Stimulated activated CD4-positive, alpha-beta T cell treated with anti-CD3 and anti-CD28 coated beads, Interleukin-12 subunit alpha, Interleukin-12 subunit beta, amount 100 ng/mL, for 4 hours (primary cell): ENCODE results near the gene PHF14.

Source experiments
- DNase-seq: peaks from one replicate; pipeline ENCODE4 v3.0.0-alpha.2; 2020

The PHF14 gene

DNA sequence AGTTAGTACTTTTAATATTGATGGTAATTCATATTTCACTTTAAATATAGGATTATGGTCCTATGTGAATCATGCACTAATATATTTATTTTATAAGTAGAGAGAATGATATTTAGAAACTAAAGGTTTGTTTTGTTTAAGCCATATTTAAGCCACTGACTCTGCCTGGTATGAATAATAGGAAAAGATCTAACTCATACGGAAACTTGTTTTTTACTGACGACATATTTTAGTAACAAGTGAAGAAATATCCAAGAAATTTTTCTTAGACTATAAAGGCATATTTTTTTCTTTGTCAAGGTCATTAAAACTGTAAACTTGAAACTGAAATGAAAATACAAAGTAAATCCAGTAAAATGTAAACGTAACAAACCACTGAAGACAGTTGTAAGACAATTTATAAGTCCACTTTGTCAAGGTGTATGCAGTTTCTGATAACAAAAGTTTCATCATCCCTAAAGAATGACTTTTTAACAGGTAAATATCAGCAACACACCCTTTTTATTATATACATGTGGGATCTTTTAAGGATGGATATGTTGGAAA, 147.1 kb downstream of the PHF14 start:
- no peak for DNase-seq

DNA sequence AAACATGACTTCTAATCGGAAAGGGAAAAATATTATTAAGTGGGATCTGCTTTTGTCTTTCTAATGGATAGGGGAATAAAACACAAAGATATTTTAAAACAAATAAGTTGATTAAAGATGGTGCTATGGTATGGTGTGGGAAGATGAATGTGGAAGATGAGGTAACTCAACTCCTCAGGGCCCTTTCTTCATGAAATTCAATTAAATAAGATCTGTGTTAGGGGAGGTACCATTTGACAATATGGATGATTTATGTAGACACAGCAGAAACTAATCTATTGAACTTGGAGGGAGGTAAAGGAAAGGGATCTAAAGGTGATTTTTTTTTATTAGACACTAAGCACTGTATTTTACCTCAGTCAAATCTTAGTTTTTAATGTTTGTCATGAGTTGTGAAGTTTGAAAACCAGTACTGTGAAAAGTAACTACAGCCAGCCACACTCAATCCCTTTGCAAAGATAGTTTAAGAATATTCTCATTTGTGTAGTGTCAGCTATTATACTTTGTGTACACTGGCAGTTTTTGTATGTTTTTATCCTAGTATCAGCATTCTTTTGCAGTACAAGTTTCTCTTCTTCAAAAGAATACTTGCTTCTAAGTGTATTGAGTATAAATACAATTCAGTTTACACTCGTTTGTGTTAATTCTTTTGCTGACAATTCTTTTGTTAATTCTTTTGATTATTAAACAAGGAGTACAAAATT, 151.3 kb downstream of the PHF14 start:
- no peak for DNase-seq

DNA sequence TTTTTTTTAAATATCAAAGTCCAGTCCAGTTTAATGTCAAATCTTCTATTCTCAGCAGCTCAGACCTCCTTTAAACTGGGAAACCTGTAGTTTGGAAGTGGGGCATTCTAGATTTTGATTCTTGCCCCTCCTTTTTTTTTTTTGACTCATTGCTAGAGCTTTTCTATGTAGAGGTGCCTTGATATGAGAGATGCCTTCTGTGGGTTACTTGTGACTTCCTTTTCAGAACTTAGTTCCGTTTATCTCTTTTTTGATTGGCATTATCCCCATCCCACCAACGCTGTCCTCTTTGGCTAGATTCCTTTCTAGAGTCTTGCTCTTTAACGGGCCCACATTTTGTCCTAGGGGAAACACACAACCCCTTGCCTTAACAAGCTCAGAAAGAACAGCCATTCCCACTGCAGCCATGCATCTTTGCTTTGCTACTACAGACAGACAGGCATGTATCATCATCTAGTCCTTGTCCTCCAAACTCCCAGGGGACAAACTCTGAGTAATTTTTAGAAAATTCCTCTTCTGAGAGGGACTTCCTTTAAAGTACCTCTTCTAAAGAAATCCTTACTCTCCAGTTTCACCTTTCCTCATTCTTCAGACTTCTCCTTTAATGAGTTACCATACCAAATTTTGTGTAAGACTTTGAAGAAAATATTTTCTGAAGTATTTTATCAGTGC, 153.6 kb downstream of the PHF14 start:
- DNase-seq, result no peak

DNA sequence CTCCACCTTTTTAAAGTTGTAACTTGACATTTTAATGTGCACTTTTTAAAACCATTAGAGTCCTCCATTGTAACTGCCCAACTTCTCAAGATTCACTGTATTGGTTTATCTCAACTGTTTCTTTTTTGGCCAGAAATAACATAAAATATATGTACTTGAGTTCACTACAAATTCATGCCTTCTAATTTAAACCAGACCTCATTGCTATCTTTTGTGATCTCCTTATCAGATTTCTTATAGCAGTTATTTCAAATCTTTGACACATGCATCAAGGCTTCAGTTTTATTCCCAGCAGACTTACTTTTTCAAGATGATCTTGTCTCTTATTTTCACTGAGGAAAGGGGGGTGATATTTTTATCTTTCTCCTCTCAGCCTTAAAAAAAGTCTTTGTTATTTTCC, 154.3 kb downstream of the PHF14 start:
- DNase-seq, result no peak

DNA sequence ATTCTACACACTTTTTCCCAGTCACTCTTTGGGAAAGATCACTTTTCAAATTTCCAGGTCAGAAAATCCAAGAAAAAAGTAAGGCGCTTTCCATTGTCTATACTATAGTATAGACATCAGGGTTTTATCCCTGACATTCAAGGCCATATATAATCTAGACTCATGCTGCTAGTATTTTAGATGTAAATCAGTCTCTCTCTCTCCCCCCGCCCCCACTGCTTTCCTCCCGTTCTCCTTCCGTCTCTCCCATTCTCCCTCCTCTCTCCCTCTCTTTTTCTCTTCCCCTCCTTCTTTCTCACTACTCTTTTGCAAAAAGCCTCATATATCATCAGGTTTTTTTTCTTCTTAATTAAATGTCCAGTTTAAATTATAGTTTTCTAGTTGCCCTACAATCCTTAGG, 154.8 kb downstream of the PHF14 start:
- no peak for DNase-seq

DNA sequence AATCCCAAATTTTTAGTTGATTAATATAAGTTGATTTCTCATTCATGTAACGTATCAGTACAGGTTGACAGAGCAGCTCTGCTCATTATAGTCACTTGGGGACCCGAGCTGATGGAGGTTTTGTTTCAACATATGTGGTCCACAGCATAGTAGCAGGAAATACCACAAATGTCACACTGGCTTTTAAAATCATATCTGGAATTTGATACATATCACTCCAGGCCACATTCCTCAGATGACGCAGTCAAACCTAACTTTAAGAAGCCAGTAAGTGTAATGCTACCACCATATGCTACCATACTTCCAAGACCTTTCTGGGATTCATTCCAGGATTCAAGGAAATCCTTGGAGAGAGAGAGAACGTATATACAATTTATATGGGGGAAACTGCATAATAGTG, 156.3 kb downstream of the PHF14 start:
- DNase-seq, result no peak

DNA sequence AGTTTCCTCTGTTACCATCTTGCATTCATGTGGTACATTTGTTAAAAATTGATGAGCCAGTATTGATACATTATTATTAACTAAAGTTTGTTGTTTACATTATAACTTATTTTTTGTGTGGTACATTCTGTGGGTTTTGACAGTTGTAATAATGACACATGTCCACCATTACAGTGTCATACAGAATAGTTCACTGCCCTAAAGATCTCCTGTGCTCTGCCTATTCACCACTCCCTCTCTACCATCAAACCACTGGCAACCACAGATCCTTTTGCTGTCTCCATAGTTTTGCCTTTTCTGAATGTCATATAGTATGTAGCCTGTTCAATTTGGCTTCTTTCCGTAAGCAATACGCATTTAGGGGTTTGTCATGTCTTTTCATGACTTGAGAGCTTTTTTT, 156.9 kb downstream of the PHF14 start:
- no peak for DNase-seq

DNA sequence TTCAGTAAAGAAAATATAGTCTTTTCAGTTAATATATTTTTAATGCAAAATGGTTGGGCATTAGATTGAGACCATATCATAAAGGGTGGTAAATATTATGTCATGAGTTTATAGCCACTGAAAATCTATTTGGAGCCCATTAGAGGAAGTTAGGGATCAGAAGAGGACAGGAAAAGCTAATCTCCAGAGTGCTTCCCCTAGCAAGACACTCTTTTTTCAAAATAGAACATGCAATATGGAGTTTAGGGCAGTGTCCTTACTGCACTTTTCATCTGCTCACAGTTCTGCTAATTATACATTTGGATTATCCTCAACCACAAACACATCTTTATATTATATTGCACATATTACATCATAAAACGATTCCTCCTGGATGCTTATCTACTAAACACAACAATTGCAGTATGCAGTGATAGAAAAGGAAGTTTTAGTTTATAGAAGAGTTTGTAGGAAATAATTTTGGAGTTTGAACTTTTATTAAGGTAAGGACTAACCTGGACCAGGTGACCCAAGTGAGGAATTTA, 159.8 kb downstream of the PHF14 start:
- DNase-seq, result no peak

DNA sequence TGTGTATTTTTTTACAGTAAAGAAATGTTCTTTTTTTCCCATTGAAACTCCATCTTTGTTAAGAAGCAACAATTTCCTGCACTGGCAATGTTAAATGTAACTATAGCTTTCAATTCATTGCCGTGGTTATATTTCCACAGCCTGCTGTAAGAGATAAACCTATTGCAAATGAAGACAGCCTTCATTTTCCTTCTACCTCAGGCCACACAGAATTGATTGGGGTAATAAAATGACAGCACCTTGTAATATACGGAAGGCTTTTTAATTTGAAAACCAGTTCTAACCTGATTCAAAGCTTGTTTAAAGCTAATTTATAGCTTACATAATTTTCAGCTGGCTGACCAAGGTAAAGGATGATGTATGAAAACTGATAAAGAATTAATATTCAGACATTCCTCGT, 161.9 kb downstream of the PHF14 start:
- DNase-seq, result no peak

DNA sequence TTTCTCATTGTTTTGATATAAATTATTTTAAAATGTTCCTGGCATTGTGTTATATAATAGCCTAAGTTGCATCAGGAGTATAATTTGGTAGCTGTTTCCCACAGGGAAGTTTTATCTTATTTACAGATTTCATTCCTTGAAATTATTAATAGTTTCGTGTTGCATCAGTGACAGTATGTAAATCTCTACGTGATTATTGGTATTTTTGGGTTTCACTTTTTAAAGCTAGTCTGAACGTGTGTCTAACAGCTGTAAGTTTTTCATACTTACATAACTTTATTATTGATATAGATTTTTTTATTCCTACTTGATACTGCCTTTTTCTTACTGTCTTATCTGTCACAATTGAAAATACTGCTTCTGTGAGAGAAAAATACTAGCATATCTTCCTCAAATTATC, 167.9 kb downstream of the PHF14 start:
- no peak for DNase-seq

DNA sequence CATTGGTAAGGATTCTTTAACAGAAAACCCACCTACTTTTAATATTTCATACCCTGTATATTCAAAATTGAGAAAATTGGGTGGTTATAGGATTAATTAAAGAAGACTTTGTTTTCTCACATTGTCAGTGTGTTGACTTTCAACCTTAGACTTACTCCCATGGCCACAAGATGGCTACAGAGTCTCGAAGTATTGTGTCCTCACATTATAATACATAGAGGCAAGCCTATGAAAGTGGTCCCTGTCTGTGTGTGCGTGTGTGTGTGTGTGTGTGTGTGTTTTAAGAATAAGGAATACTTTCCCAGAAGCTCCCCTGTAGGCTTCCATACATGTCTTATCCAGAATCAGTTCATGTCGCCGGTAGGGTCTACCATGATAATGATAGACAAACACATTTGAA, 180.0 kb downstream of the PHF14 start:
- DNase-seq, result no peak

DNA sequence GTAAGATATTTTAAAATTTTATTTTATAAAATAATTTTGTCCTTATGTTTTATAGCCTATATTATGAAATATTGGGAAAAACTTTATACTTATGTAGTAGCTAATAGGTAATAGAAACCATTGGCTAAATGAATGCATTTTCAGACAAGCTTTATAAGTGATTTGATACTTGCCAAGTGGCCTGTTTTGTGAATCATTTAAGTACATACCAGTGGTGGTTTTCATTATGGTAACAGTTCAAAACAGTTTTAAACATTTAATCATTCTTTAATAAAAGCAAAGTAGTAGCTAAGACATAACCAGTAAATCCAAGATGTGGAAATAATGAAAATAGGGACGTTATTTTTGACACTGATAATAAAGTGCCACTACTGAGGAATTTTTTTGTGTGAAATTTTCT, 182.2 kb downstream of the PHF14 start:
- no peak for DNase-seq

DNA sequence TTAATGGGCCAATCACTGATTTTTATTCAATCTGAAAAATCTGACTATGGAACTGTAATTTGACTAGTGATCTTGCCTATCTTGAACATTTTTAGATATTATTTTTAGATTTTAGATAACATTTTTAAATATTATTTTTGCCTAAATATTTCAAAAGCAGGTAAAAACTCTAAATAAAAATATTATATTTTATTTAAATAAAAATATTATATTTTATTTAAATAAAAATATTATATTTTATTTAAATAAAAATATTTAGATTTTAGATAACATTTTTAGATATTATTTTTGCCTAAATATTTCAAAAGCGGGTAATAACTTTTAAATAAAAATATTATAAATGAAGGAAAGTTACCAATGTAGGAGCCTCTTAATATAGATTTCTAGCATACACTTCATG, 187.8 kb downstream of the PHF14 start:
- DNase-seq, result no peak

DNA sequence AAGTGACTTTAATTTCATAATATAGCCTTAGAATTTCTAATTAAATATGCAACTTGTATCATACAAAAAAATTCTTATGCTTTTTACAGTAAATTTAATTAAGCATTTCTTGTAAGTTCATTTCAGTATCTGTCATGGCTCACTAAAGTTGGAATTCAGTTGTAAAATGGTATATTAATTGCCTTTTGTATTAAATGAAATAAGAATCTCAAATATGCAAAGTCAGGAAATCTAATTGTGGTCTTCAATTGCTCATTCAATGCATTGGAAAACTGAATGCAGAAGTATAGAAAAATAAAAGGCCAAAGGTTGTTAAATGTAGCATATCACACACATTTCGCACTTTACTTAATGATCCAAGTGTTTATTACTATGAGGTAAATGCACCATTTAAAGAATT, 189.5 kb downstream of the PHF14 start:
- no peak for DNase-seq

DNA sequence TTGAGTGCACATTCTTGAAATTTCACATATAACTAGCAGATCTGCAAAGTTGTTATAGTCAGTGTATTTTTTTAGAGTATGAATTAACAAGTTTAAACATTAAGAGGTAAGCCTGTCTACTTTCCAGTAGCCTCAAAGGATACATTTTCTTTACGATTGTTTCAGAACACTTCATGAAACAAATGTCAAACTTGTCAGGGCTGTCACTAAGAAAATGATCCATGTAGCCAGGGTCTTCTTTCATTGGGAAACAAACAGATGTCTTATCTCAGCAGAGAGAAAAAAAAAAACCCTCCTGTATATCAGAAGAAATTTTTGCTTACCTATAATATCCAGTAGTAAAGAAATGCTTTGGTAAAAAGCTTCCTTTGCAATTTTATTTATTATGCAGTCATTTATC, 192.4 kb downstream of the PHF14 start:
- DNase-seq, result no peak

DNA sequence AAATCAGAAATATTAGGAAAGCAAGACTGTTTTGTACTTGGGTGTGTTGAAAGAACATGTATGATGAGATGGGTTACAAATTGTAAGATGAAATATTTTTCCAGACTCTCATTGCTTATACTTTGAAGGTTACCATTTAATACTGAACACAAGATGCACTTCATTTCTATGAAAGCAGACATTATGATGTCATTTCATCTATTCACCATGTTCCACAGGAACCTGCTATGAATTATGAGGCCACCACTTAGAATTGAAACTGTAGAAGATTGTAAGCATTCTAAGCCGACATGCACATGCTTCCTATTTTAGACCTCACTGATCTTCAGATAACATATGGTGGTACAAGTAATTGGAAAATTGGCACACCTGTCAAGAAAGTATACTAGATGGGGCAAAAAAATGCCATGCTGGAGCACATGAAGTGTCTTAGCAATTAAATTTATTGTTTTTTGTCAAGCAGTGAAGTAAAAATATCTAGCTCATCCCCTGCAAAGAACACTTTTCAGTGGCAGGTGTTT, 195.0 kb downstream of the PHF14 start:
- no peak for DNase-seq

DNA sequence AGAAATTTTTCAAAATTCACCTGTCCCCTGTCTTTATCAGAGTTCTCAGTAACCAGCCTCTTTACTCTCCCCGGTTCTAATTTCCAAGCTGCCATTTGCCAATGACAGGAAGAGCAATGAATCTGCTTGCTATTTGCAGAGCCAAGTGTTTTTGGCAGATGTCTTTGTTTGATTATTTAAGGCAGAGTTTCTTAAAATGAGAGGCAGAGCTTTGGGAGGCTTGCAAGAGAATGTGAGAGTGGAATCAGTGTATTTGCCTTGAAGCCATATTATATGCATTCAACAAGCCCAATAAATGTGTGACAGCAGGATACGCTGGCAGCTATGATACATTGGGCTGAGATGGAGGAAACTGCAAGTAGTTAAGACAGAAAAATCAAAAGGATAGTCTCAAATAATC, 196.5 kb downstream of the PHF14 start:
- DNase-seq, result no peak

DNA sequence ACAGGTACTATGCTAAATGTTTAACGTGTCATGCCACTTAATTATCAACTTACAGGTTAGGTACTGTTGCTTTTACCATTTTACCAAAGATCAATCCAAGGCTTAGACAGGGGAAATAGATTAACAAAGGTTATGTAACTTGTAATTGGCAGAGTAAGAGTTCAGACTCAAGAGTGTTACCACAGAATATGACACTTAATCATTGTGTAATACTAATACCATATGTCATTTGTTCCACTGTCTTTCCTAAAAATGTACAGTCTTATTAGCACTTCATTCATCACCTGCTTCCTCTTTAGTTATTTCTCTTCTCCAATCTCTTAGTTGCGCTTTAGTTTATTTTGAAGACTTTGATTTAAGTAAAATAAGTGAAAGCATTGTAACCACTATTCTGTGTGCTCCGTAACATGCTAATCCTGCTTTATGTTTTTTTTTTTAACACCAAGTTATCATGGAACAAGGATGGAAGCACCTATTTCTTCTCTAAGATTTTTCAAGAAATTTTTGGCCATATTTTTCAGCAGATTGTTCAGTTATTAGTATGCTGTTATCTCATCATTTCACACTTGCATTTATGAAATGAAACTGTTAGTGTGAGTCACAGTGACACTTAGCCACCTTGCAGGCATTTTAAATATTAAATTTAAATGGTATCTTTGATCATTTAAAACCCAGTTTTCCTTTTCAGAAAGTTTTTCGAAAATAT, 197.3 kb downstream of the PHF14 start:
- DNase-seq, result no peak

DNA sequence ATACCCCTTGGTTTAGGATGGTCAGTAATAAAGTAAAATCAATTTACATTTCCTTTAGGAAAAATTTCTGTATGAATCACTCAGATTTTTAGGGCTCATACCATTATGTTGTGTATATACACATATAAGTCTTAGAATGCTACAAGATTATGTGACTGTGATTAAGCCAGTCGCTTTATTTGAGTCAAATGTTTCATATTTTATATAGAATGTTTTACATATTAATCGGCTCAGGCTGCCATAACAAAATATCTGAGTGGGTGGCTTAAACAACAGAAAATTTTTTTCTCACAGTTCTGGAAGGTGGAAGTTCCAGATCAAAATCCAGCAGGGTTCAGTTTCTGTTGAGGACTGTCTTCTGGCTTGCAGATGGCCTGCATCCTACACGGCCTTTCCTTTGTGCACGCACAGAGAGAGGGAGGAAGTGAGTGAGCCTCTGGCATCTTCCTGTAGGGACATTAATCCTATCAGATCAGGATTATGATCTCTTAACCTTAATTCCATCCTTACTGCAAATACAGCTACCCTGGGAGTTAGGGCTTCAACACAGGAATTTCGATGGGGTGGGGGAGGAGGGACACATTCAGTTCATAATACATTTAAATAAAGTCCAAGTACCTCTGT, 198.0 kb downstream of the PHF14 start:
- no peak for DNase-seq

DNA sequence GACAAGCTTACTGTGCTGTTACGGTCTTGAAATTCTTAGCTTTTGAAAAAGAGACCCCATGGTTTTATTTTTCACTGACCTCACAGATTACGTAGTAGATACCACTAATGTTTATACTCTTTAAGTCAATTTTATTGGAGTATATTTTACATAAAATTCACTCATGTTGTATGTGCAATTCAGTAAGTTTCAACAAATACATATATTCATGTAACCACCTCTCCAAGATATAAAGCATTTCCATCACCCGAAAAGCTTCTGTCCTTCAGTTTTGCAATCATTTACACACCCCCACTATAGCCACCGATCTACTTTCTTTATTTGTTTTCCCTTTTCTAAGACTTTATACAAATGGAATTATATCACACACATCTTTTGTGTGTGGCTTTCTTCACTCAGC, 199.2 kb downstream of the PHF14 start:
- DNase-seq, result no peak

DNA sequence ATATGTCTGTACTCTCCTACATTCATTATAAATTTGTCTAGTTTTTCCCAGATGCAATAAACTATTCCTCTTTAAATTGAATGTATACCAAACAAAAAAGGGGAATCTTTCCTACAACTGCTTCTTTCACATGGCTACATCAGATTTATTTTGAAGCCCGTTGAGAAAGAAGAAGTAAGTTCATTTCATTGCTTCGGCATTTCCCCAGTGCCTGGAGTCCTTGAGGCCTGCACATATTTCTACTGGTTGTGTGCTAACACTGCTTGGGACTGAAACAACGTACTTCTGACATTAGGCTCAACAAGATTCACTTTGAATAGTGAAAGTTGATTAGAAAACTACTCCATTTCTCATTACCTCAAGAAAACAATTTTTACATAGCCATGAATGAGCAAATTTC, 201.7 kb downstream of the PHF14 start:
- DNase-seq, result no peak

DNA sequence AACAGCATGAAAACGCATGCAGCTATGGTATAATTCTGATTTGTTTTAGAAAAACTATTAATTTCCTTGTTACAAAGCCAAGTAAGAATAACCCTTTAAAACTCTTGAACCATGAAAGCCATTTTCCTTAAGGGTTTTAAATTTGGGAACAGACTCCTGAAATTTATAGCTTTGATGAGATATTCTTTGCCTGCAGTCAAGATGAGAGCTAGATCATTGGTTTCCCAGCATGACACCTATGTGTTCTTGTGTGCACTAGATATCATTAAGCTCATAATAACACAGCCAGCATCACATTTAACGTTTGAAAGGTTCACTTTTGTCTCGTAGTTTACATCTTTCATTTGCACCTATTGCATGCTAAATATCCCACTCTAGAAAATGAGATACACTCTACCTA, 202.2 kb downstream of the PHF14 start:
- DNase-seq, result no peak

DNA sequence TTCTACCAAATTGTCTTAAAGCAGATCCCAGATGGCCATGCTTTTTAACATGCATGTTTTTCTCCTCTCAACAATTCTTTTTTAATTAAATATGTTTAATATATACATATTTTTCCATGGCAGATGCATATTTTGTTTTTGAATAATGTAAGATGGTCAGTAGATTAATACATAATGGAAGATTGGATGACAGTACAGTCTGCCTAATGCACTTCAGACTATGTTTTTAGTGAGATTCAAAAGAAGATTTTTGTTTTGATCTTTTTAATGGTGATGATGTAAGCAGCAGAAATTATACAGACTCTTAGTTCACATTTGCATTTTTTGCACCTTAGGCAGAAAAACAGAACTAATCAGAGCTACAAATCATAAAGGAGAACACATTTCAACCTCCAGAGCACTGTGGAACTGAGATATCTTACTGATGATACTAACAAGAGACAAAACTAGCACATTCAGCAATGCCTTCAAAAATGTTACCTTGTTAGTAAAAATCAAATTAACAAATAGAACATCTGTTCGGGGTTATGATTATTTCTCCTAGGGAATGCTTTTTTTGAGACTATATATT, 203.4 kb downstream of the PHF14 start:
- no peak for DNase-seq
